GM12865 (cell line): ENCODE data around the gene PLEKHA7.

ENCODE experiments used
- DNase-seq: peaks from one replicate; pipeline ENCODE4 v3.0.0; 2010; ENCODE audit warnings: low read depth
- H3K4me3 ChIP-seq: 2 replicates; pipeline ENCODE4 v1.5.1; 2011; ENCODE audit warnings: mild to moderate bottlenecking, low read depth, low read length, control low read depth
- TF ChIP-seq, protein P1 (sequence below): IDR thresholded peaks from 2 replicates; pipeline ENCODE4 v1.5.1; 2011; ENCODE audit warnings: low read length, control low read depth, low read depth, inconsistent platforms; ENCODE audit not compliant: insufficient read depth; ENCODE audit errors: missing control alignments

The PLEKHA7 gene

DNA sequence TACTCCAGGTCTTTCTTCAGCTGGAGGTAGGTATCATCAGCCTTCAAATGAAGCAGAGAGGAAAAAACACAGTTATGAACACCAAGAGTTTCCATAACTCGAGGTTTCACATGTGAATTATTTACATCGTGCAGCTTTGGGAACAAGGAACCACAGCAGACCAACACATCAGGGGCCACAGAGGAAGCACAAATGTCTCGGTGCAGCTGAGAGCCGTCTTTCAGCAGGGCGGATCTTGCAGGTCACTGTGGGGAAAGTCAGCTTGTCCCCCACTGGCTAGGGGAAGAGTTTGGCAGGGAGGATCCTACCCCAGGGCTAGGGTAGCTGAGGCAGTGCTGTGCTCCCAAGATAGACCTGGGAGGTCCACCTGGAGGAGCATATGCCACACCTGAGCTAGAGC, 201.1 kb downstream of the PLEKHA7 start:
- no peak overlapping the region for H3K4me3 ChIP-seq
- DNase-seq: no peak
- TF ChIP-seq, protein P1, sequence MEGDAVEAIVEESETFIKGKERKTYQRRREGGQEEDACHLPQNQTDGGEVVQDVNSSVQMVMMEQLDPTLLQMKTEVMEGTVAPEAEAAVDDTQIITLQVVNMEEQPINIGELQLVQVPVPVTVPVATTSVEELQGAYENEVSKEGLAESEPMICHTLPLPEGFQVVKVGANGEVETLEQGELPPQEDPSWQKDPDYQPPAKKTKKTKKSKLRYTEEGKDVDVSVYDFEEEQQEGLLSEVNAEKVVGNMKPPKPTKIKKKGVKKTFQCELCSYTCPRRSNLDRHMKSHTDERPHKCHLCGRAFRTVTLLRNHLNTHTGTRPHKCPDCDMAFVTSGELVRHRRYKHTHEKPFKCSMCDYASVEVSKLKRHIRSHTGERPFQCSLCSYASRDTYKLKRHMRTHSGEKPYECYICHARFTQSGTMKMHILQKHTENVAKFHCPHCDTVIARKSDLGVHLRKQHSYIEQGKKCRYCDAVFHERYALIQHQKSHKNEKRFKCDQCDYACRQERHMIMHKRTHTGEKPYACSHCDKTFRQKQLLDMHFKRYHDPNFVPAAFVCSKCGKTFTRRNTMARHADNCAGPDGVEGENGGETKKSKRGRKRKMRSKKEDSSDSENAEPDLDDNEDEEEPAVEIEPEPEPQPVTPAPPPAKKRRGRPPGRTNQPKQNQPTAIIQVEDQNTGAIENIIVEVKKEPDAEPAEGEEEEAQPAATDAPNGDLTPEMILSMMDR: no peak

DNA sequence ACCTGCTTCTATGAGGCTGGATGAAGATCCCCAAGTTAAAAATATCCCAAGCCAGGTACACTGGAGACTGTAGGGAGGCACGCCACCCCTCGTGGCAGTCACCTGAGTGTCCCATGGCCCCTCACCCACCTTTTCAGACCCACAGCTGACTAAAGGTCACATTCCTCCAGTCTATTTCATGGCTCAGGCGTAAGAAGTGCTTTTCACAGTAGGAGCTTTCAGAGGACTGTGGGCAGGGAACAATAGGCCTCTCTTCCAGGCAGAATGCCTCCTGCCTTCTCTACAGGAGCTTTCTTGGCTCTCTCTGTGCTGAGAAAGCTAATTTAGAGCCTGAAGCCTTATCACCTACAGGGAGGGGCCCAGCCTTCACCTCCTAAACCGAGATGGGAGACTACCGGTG, 201.9 kb downstream of the PLEKHA7 start:
- TF ChIP-seq, protein P1: no peak
- no peak for DNase-seq
- no peak overlapping the region for H3K4me3 ChIP-seq

DNA sequence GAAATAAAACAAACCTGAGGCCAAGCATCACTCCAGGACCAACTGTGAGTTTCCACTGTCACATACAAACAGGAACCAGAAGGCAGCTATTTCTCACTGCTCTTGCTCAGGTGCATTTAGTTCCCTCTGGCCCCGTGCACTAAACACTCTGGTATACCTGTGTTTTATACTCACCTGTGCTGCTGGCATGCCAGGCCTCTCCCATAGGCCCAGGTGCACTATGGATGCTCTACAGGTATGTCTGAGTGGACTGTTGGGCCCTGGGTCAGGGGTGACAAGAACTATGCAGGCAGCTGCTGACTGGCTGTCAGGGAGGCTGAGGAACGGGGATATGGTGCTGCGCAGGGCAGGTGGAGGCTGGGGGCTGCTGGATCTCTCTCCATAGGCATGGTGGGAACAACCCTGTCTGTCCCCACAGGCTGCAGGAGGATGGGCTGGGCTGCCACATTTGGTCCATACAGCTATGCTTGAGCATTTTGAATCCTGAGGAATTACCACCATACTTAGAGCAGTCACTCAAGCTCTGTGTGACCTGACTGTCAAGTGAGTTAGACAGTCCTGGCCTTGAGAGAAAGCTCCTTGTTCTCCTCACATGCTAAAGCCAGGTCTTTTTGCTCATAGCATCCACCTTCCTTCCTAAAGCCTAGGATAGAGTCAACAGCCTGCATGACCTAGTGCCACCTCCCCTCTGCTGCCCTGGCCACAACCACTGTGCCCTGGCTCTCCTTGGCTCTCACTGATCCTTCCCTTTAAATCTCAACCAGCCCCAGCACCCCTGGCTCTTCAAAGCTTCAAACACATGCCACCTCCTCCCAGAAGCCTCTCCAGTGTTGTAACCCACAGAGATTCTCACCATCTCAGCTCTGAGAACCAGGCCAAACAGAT, 202.8 kb downstream of the PLEKHA7 start:
- no peak for DNase-seq
- H3K4me3 ChIP-seq: no peak overlapping the region
- TF ChIP-seq, protein P1: no peak

DNA sequence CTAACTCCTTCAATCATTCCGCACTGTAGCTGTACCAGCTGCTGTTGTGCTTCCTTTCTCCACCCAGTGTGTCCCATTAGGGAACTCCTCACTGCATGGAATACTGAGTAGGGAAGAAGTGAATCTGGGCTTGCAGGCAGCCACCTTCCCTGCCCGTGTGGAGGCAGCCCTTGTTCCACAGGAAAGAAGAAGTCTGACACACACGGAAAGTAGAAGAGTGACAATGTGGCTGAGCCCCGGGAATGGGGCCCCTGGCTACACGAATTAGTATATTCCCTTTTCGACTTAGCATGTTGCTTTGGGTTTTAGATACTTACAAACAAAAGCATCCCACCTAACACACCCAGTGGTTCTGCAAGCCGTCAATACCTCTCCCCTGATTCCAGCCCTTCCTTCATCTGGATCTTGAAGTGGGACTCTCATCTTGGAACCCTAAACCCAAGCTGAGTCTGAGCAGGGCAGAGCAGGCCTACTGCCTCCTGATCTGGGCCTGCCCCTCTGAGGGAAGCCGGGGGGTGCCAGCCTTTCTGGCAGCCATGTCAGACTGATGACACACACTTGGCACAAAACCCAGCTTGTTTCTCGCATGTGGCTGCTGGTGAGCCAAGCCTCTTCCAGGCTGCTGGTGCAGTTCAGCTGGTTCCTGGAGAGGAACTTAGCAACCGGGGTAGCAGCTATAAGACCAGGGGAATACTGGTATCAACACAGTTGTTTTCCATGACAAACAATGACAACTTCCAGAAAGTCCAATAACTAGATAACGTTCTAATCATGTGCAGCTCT, 204.1 kb downstream of the PLEKHA7 start:
- no peak for DNase-seq
- no peak overlapping the region for H3K4me3 ChIP-seq
- TF ChIP-seq, protein P1: no peak

DNA sequence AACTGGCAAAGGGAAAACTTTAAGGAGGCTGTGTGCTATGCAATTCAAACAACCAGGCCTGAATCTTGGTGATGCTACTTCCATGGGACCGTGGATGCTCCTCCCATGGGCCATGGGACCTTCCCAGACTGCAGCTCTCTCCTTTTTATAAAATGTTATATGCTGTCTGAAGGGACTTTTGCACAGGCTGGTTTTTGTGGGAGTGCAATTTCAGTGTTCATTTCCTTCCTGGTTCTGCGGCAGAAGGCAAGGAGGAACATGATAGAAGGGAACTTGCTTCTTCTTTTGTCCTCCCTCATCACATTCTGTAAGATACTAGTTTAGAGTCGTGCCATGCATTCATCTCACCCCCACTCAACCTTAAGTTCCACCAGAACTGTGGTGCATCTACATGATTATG, 206.9 kb downstream of the PLEKHA7 start:
- TF ChIP-seq, protein P1: no peak
- DNase-seq: no peak
- H3K4me3 ChIP-seq: no peak overlapping the region

DNA sequence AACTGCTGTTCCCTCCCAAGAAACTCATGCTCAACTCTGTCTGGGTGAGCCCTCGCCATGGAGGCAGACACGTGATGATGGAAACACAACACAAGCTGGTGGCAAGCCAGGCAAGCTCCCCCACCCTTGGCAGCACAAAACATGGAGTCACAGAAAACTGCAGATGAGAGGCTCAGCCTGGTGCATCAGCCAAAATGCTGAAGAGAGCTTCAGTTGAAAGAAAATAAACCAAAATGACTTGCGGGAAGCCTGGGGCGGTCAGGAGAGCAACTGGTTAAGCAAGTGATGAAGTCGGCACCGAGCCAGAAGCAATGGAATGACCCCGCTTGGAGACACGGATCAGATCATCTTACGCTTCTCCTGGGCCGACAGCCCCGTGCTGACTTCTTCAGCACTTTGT, 207.4 kb downstream of the PLEKHA7 start:
- no peak overlapping the region for H3K4me3 ChIP-seq
- DNase-seq: no peak
- TF ChIP-seq, protein P1: no peak
